Epithelial cell of proximal tubule (primary cell): ENCODE results near the gene CNIH3. TPM values are rescaled to one million over a fixed set of nuclear protein-coding genes. Genes with fewer than 3 reads are reported as not detected.

Experiments
- DNase-seq: peaks from one replicate; pipeline ENCODE4 v3.0.0-alpha.2; 2011; ENCODE audit warnings: low read depth
- H3K4me3 ChIP-seq: 2 replicates; pipeline ENCODE4 v1.5.1; 2011; ENCODE audit warnings: low read depth, mild to moderate bottlenecking, low read length
- CTCF ChIP-seq: conservative IDR thresholded peaks from 2 replicates; pipeline ENCODE4 v1.5.1; 2012; ENCODE audit warnings: low read depth, mild to moderate bottlenecking, low read length
- total RNA-seq: library from RNA; depleted of rRNA; stranded (reverse); fragments of >200 nt; gene quantifications from 2 replicates; pipeline ENCODE4 v1.2.3, GENCODE V29; 2015

The CNIH3 gene
- total RNA-seq, 1 donor from 2014 or later: 1.4 TPM

GRCh38 chr1:224724566-224724965 lies 108.4 kb downstream of the CNIH3 start:
- no peak overlapping the region for H3K4me3 ChIP-seq
- DNase-seq: no peak
- no peak for TF ChIP-seq CTCF

- no peak overlapping the region for H3K4me3 ChIP-seq
- DNase-seq: peak; percentile 68
- no peak for TF ChIP-seq CTCF
These were observed 110.5 kb downstream of the CNIH3 start for GRCh38 chr1:224726441-224727182.

- no peak for DNase-seq
- TF ChIP-seq CTCF: no peak
- no peak overlapping the region for H3K4me3 ChIP-seq
These were observed 111.5 kb downstream of the CNIH3 start for GRCh38 chr1:224727351-224728289.

GRCh38 chr1:224730540-224730939 lies 114.4 kb downstream of the CNIH3 start:
- no peak for TF ChIP-seq CTCF
- no peak for DNase-seq
- H3K4me3 ChIP-seq: no peak overlapping the region

- no peak overlapping the region for H3K4me3 ChIP-seq
- no peak for DNase-seq
- no peak for TF ChIP-seq CTCF
These were observed 114.8 kb downstream of the CNIH3 start for GRCh38 chr1:224730965-224731364.

- no peak for TF ChIP-seq CTCF
- H3K4me3 ChIP-seq: no peak overlapping the region
- DNase-seq: no peak
These were observed 115.5 kb downstream of the CNIH3 start for GRCh38 chr1:224731633-224732032.
